SK-N-MC (cell line): ENCODE data around the gene IGFL1.

Experiments
- EZH2 ChIP-seq: fragments of 200-600 bp; sonication (generic); IDR thresholded peaks from one replicate; pipeline ENCODE4 v1.6.1; 2017; ENCODE audit warnings: antibody characterized with exemption
- FOXP2 ChIP-seq: optimal IDR thresholded peaks from 2 replicates; pipeline ENCODE3; 2011; ENCODE audit warnings: mild to moderate bottlenecking, moderate library complexity; ENCODE audit not compliant: insufficient read depth; ENCODE audit errors: extremely low read length, control extremely low read depth
- POLR2AphosphoS5 ChIP-seq: IDR thresholded peaks from 2 replicates; pipeline ENCODE4 v1.6.1; 2012; ENCODE audit warnings: mild to moderate bottlenecking, low read depth, low read length, borderline replicate concordance

DNA sequence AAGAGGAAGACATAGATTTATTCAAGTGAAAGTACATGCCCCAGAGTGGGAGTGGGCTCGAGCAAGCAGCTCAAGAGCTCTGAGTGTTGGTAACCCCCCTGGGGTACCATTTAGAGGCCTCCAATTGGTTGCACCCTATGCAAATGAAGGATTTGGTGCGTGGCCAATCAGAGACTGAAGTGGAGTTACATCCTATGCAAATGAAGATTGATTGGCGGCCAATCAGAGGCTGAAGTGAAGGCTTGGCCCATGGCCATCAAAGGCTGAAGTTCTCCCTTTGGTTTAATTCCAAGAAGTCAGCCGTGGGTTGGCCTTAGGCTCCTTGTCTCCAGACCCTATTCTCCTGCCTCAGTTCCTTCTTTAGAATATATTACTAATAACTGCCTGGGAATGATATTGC is 12.9 kb upstream of the IGFL1 start:
- TF ChIP-seq EZH2 = no peak
- TF ChIP-seq POLR2AphosphoS5 = no peak
- no peak for TF ChIP-seq FOXP2
